ENCODE measurements around the gene LRRC8B. TPM values are rescaled to one million over a fixed set of nuclear protein-coding genes. Genes with fewer than 3 reads are reported as not detected.

Gene LRRC8B
- total and polyA plus RNA-seq, 2 of the 8 experiments (the other 6 are each of a cell fraction or from before 2014, with no cell fraction given): 18.4 to 29.2 TPM

GRCh38 chr1:89575207-89575606 lies 50.6 kb downstream of the LRRC8B start (continued):
- TF ChIP-seq BRCA1 (IDR thresholded peaks at IDR 0.05; ENCODE audit: low read depth, low read length) (no peak), SIRT6 (IDR thresholded peaks at IDR 0.05; ENCODE audit: low read length) (no peak), ATF3 (IDR thresholded peaks at IDR 0.05; ENCODE audit: insufficient read depth, low read depth, low read length) (no peak)

Measured in H1 (cell line).